IPS DF 4.7 (cell line): ENCODE results near the gene CIAO1.
"Not testable (repeated sequence)": the region's sequence is repeated elsewhere in the genome, so short reads cannot be mapped to it uniquely, and the experiment has no call there.

Source experiments
- DNase-seq: peaks from one replicate; pipeline ENCODE4 v3.0.0-alpha.2; 2013; ENCODE audit warnings: low spot score; ENCODE audit errors: extremely low read depth

CIAO1 gene

DNA sequence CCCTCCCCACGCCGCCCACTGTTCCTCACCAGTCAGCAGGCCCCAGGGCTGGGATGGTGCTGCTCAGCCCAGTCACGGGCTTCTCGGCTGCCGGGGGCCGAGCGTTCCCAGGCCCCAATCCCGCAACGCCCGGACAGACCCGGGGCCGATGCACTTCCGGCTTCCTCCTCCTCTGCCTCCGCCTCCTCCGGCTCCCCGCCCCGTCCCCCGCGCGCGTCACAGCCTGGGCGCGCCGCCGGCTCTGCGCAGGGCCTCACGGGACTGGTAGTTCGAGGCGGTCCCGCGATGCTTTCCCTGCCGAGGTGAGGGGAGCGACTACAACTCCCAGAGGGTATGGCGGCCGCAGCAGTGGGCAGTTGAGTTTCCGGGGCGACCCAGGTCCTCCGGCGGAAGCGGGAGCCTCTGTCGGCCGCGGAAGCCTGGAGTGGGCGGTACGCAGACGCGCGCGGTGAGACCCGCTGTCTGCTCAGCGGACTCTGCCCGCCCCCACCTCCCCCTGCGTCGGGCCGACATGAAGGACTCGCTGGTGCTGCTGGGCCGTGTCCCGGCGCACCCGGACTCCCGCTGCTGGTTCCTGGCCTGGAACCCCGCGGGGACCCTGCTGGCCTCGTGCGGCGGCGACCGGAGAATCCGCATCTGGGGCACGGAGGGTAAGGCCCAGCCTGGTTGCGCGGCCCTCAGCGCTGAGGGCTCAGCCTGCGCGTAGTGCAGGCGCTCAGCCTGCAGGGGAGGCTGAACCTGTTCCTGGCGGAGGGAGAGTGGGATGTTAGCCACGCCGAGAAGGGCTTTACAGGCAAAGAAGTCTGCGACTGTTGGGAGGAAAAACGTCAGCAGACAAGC is at the start of gene CIAO1, which contains the start of gene TMEM127:
TSS of gene CIAO1 (plus strand) at position 386 of the 840 bp plus-strand sequence. CDS start at position 512, 126 bp downstream.
TSS of gene TMEM127 (minus strand) at position 158 of the 840 bp plus-strand sequence. CDS start 616 bp downstream, outside the sequence.
- peak; percentile 64 for DNase-seq

DNA sequence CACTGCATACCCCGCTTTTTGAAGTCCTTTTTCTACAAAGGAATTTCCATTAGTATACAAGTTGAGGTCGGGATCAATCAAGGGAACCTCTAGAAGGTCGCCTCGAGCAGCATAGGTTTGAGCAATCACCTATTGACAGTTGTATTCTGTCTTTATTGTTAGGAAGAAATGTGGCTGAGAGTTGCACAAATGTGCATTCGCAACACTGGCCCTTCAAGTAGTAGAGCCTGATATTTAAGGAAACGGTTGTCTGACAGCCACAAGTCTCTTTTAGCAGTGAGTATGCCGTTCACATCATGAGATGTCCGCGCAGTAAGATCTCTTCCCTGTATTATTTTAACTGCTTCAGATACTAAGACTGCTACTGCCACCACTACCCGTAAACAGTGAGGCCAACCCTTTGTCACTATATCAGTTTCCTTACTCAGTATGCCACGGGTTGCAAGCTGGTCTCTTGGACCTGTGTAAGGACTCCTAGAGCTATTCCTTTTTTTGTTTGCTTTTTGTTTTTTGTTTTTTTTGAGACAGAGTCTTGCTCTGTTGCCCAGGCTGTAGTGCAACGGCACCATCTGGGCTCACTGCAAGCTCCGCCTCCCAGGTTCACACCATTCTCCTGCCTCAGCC is 47.4 kb upstream of the CIAO1 start:
- DNase-seq = no peak

DNA sequence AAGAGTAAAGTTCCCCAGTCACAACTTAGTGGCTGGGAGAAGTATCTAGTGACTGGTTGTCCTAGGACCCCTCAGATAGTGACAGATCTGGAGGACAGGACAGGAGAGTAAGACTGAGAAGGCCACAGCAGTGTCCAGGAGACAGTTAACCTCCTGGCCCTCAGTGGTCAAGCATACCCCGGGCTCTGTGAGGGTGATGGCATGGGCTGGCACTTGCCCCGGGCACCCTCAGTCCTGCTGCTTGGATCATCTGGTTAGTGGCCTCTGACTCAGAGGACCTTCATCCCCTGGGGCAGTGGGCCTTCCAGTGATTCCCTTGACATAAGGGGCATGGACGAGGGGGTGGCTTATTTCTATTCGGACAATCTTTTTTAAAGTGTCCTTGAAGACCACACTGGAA is 46.1 kb upstream of the CIAO1 start:
- DNase-seq = not testable (repeated sequence)

DNA sequence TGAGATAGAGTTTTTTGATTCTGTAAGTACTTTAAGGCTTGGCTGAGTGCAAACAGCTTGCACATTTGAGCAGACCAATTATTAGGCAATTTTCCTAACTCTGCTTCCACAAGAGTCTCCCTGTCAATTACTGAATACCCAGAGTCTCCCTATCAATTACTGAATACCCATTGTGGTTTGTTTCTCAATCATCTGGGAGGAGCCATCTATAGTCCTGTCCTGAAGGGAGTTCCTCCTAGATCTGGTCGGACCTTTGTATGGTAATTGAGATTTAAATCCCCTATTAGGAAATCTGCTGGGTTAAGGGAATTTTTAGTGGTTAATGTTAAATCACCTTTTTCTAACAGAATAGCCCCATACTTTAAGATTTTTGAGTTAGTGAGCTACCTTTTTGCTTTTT is 44.9 kb upstream of the CIAO1 start:
- not testable (repeated sequence) for DNase-seq

DNA sequence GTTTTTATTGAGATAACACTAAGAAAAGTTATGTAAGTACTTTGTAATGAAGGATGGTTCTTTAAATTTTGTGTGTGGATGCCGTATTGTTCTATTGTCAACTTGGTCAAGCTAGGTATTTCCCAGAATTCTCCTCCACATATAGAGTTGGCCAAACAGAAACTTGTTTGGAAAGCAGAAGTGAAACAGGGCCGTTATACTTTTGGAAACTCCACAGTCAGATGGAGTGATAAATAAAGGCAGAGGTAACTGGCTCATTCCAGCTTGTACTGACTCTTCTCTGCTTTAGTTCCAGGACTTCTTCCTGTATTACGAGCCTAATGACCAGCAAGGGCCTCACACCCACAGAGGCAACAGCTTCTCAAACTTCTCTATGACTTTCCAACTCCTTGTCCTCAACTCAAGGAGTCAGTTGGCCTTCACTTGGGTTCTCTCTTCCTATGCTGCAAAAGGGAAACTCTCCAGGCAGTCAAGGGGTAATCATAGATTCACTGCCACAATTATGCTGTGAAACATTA is 41.0 kb upstream of the CIAO1 start:
- no peak for DNase-seq

DNA sequence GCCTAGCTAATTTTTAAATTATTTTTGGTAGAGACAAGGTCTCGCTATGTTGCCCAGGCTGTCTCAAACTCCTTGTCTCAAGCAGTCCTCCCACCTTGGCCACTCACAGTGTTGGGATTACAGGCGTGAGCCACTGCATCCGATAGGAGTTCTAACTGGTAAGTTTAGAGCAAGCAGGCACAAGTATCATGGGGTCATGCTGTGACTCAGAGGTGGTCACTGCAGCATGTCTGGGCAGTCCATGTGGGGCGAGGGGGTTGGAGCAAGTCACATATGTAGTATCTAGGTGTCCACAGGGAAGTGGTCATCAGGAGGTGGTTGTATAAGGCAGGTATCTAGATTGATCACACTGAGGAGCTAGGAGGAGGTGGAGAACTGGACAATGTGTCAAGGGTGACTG is 34.7 kb upstream of the CIAO1 start:
- DNase-seq = no peak

DNA sequence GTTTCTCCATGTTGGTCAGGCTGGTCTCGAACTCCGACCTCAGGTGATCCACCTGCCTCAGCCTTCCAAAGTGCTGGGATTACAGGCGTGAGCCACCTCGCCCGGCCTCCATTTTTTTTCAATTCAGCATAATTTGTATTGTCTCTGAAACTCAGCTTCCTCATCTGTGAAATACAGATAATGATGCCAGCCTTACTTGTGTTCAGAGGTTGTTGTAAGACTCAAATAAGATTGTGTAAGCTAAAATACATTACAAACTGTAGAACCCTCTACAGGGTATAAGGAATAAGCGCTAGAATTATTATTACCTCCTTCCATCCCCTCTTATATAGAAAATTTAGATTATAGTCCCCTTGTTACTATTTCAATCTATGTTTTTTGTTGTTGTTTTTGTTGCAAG is 32.6 kb upstream of the CIAO1 start:
- DNase-seq = no peak

DNA sequence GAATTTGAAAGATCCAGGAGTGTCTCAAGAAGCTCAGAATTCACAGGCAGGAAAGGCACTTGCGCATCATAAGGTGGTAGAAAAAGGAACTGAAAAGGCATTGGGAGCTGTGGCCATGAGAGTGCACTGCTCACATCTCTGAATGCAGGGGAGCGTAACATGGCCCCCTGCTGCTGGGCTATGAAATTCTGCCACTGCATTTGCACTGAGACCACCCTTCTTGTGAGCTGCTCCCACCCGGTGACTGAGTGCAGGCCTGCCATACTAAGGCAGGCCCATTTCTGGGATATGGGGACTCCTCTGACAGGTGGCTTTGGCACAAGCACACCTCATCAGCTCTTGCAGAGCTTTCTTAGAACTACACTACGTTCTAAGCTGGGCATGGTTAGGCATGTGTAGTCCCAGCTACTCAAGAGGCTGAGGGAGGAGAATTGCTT is 32.1 kb upstream of the CIAO1 start:
- DNase-seq = no peak

DNA sequence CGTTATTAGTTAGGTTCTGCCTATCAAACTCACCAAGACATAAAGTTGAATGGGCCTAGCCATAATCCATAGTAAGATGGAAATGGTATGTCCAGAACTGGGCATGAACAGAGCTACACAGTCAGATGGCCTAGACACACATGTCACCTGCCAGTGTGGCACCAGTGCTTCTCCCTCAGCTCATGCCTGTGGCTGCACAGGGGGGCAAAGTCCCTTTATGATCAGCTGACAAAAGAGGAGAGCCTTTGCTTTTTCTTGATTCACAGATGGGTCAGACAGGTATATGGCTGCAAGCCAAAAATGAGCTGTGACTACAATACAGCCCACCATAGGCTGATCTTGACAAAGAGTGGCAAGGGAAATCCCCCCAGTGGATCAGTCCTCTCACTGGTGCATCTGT is 29.1 kb upstream of the CIAO1 start:
- no peak for DNase-seq

DNA sequence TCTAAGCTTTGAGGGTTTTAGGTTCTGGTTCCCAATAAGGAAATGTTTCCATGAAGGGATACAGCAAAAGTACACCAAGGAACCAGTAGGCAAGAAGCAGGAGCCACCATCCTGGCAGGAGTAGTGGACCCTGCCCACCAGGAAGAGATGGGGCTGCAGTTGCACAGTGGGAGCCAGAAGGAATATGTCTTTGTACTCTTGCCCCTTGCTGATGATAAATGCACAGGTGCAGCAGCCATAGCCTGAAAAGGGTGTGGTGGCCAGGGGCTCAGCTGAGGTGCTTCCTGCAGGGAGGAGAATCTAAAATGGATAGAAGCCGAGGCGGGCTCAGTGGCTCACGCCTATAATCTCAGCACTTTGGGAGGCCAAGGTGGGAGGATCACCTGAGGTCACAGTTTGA is 27.8 kb upstream of the CIAO1 start:
- DNase-seq = no peak

DNA sequence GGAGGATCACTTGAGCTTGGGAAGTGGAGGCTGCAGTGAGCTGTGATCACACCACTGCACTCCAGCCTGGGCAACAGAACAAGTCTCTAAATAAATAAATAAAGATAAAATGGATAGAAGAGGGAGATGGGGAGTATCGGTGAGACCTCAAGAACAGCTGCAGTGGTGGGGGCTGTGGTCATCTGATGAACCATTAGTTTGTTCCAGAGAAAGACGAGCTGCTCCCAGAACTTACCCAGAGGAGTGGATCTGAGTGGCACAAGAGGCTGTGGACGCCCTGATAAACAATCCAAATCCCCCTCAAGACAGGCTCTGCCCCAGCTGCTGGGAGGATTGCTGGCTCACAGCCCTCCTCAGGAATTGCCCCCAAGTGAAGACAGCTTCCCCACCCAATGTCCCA is 26.9 kb upstream of the CIAO1 start:
- no peak for DNase-seq

DNA sequence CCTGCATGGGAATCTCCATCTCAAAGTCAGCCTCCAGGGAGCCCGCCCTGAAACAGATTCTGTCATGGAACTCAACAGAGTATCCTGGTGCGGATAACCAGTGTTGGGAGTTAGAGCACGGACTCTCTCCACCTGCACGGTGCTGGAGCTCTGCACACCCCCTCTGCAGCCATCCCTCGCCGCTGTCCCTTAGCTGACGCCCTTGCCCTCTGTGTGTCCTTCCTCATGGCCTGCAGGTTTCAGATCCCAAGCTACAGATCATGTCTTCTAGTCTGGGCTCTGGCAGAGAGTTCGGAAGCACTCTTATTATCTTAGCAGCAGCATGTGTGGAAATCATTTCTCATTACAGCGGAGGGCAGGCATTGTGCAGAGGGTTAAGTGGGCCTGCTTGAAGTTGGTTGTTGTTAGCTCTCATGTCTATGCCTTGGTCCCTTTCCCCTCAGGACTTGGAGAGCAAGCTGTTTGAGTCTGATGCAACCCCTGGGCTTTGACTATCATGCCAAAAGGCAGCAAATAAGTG is 26.2 kb upstream of the CIAO1 start:
- no peak for DNase-seq

DNA sequence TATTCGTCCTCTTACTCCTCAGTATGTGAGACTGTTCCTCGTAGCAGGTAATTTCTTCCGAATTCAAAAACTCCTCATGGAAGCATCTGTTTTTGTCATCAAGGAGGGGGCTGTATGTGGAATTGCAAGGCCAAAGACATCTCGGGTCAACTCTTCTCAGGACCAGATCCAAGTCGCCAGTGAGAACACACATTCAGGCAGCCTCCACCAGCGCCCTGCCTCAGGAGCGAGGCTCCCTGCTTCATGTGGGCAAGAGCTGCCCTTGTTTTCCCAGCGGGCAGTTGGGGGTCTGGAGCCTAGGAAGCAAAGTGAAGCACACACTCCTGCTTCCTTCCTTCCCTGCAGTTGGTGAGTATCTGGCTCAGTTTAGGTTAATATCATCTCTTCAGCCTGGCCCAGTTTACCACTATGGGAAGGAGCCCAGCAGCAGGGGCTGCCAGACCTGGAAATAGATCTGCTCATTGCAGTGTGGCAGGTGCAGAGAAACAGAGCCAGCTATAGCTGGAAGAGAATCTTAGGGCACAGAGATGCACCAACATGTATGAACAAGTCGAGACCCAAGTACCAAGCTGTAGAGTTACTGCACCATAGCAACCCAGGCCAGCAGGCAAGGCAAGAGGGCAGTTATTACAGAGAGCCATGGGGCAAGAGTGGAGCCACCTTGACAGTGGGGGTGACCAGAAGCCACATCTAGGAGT is 25.5 kb upstream of the CIAO1 start:
- no peak for DNase-seq

DNA sequence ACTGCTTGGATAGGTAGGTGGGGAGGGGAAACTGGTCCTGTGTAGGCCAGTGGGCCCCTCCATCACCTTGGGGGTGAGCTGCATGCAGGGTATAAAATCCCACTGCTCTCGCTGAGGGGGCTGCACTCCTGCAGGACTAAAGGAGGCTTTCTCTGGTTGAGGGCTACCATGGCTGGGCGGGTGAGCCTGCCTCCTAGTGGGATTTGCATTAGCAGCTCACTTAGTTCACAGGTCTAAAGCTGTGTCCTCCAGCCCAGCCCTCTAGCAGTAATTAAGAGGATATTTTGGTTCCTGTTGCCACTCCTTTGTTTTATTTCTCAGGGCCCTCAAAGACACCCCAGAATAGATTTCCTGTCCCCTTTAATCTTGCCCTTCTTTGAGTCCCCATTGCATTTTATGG is 24.8 kb upstream of the CIAO1 start:
- no peak for DNase-seq

DNA sequence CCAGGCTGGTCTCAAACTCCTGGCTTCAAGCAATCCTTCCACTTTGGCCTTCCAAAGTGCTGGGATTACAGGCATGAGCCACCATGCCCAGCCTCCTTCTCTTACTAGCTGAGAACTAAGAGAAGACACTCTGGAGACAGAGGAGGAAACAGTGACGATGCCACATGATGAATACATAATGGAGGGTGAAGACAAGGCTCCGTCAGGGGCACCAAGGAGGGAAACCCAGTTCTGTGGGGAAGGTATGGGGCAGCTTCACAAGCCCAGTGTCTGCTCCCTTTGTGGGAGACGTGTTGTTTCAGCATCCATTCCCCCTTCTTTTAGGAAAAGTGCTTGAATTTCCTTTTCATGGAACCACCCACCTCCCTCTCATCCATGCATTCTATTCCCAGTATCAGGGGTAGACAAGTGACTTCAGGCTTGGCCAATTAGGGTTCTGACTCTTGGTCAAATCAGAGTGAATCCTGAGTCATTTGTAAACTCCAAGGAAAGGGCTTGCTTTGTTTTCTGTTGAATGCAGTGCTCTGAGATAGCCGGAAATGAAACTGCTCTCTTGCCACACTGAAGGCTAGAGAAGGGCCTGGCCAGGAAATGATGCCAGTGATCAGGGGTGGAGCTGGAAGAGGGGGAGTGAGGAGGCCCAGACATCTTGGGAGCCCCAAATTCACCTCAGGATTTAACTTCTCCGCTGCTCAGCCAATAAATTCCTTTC is 24.0 kb upstream of the CIAO1 start:
- no peak for DNase-seq

DNA sequence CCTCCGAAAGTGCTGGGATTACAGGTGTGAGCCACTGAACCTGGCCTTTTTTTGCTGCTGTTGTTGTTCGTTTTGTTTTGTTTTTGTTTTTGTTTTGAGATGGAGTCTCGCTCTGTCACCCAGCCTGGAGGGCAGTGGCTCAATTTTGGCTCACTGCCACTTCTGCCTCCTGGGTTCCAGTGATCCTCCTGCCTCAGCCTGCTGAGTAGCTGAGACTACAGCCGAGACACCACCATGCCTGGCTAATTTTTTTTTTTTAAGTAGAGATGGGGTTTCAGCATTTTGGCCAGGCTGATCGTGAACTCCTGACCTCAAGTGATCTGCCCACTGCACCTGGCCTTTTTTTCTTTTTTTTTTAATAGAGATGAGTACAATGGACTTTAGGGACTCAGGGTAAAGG is 22.2 kb upstream of the CIAO1 start:
- DNase-seq = no peak

DNA sequence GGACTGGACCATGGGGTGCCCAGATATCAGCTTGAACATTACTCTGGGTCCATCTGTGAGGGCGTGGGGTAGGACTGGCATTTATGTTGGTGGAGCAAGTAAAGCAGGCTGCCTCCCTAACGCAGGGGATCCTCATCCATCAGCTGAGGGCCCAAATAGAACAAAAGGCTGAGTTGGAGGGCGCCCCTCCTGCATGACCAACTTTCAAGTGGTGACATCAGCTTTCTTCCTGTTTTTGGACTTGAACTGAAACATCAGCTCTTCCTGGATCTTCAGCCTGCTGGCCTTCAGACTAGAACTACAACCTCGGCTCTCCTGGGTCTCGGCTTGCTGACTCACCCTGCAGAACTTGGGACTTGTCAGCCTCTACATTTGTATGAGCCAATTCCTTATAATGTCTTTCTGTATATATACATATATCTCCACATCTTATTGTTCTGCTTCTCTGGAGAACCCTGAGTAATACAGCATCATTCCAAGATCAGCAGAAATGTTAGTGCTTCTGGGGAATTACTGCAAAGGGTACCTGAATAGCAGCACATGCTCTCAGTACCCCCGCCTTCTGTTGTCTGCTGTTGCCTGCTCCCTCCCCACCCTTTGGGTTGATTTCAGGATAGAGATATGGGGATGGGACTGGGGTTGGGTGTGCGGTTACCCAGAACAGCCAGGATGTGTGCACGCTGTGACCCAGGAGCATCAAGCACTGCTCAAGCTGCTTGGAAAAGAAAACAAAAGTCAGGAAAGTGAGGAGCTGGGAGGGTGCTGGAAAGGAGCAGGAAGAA is 20.2 kb upstream of the CIAO1 start:
- no peak for DNase-seq

DNA sequence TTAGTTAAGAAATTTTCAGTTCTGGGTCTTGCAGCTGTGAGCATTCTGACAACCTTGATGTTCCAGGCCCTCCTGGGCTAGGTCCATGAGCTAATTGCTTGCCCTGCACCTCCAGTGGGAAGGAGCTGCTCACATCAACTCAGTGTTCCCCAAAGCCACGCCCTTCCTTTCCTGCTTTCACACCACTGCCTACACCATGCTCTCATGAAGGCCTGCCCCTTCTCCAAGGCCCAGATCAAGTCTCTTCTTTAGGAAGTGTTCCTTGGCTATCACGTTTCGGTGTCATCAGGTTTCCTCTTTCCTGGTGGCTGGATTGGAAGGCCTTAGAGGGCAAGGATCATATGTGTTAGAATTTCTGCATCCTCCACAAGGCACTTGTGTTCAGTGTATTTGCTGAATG is 19.0 kb upstream of the CIAO1 start:
- no peak for DNase-seq

DNA sequence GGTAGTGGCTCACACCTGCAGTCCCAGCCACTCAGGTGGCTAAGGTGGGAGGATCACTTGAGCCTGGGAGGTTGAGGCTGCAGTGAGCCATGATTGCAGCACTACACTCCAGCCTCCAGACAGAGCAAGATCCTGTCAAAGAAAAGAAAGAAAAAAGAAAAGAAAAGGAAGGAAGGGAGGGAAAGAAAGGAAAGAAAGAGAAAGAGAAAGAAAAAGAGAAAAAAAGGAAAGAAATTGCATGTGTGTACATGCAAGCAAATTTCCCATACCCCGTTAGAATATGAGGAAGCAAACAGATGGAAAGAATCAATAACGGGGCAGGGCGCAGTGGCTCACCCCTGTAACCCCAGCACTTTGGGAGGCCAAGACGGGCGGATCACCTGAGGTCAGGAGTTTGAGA is 18.1 kb upstream of the CIAO1 start:
- no peak for DNase-seq

DNA sequence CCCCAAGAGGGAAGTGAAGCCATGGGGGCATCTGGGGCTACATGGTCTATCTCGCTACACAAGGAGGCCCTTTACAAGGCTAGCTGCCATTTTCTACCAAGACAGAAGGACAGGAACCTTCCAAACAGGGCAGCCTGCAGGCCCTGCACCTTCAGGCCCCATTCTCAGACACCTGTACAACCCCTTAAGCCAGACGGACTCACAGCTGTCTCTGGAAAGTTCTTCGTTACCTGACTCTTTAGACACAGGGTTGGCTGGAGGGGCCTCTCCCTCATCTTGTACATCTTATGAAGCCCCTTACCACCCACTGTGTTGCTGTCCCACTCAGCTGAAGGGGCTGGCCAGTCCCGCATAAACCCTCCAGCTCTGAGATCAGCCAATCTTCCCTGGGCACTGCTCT is 17.4 kb upstream of the CIAO1 start:
- no peak for DNase-seq
